Subcutaneous adipose tissue (tissue), 4 donors: ENCODE measurements around the gene CCR5. TPM values are rescaled to one million over a fixed set of nuclear protein-coding genes. Genes with fewer than 3 reads are reported as not detected.

Experiments
- CTCF ChIP-seq: fragments of 450-650 bp; IDR thresholded peaks from one replicate; pipeline ENCODE4 v1.5.1; 2016; ENCODE audit warnings: low read depth, mild to moderate bottlenecking, control low read depth, antibody characterized with exemption, moderate library complexity
- total RNA-seq, 4 donors: library from RNA; depleted of rRNA; stranded (reverse); fragments of >200 nt; gene quantifications; one replicate each; pipeline ENCODE4 v1.1.0, GENCODE V29; 2016

CCR5 gene
- total RNA-seq, 4 donors from 2014 or later = 0.88 to 11.0 TPM; not detected in 2

GRCh38 chr3:46407970-46408369 lies 37.2 kb downstream of the CCR5 start:
- no peak for TF ChIP-seq CTCF

- TF ChIP-seq CTCF = no peak
Observed at GRCh38 chr3:46408853-46409252, 38.1 kb downstream of the CCR5 start.

DNA sequence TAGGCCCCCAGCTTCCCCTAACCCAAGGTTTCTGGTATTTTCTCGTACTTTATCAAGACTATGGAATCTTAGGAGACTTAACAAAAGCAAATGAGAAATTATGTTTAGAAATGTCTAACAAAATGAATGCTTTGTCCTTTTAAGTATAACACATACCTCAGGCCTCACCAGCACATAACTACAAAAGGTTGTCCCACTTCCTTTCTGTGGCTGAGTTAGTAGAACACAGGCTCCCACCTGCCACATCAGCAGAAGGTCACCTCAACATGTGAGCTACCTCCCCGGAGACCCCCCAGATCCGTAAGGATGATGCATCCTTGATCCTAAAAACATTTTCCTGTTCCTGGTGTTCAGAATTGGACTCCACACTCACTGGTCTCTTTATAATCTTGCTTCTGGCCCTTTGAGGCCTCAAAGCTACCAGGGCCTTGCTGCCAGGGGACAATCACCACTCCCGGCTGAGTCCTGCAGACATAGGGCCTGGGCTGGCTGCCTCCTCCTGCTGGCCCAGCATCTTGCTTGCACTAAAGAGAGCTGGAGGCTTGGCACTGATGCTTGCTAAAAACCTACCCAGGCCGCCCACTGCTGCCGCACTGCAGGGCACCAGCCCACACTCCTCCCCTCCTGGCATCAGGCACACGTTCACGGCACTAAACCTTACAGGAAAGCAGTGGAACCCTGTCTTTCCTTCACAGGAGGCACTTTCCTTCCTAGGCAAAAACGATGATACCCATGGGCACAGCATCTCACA lies 39.2 kb downstream of the CCR5 start:
- no peak for TF ChIP-seq CTCF

DNA sequence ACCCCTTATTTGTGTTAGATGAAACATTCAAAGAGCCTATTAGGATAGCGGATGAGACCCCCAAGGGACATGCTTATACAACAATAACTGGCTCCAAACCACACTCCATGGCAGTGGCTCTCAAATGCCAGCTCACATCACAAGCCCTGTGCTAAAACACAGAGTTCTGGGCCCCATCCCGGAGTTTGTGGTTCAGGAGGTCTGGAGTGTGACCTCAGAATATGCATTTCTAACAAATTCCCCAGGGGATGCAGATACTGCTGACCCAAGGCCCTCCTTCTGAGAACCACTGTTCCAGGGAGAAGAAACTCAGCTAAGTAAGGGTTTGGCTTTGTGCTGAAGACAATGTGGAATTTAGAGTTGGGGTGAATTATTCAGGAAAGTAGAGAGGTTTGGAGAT lies 39.9 kb downstream of the CCR5 start:
- no peak for TF ChIP-seq CTCF

DNA sequence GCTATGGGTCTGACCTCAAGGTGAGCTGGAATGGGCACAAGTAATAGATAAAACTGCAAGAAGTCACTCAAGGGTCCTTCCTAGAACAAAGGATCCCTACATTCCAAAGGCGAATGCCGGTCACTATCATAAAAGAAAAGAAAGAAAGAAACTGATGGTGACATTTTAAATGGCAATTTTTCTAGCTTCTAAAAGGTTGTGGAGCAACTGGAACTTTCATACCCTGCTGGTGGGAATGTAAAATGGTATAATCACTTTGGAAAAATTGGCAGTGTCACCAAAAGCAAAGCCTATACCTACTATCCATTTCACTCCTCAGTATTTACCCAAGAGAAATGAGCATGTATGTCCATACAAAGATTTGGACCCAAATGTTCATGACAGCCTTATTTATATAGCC lies 40.5 kb downstream of the CCR5 start:
- no peak for TF ChIP-seq CTCF

DNA sequence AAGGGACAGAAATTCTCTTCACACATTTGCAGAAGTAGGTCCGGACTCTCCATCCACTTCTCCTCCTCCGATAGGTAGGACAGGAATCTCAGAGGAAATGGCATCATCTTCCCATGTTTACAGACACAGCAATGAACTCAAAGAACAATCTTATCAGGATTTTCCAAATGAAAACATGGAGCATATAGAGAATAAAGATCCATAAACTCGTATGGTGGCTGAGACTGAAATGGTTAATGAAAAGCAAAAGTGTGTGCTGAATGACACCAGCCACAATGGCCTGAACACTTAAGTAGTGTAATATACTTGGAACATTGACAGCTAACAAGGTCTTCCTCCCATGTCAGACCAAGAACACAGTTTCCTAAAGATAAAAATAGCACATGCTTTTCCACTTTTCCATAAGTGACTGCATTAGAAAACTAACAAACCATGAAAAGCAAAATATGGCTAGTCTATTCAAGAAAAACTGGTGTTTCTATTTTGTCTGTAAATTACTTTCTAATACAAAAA lies 42.1 kb downstream of the CCR5 start:
- no peak for TF ChIP-seq CTCF

- no peak for TF ChIP-seq CTCF
Observed at GRCh38 chr3:46413951-46414350, 43.2 kb downstream of the CCR5 start.
